HG02970 (cell line): ENCODE data around the gene ZBTB20.
"Not testable (repeated sequence)": the region's sequence is repeated elsewhere in the genome, so short reads cannot be mapped to it uniquely, and the experiment has no call there.

Experiments
- ATAC-seq: cut with Tn5 transposase; IDR thresholded peaks from one replicate; pipeline ENCODE4 v1.9.1; 2021; ENCODE audit warnings: mild to moderate bottlenecking, moderate library complexity, moderate number of reproducible peaks; ENCODE audit not compliant: unreplicated experiment, low FRiP score

The ZBTB20 gene

DNA sequence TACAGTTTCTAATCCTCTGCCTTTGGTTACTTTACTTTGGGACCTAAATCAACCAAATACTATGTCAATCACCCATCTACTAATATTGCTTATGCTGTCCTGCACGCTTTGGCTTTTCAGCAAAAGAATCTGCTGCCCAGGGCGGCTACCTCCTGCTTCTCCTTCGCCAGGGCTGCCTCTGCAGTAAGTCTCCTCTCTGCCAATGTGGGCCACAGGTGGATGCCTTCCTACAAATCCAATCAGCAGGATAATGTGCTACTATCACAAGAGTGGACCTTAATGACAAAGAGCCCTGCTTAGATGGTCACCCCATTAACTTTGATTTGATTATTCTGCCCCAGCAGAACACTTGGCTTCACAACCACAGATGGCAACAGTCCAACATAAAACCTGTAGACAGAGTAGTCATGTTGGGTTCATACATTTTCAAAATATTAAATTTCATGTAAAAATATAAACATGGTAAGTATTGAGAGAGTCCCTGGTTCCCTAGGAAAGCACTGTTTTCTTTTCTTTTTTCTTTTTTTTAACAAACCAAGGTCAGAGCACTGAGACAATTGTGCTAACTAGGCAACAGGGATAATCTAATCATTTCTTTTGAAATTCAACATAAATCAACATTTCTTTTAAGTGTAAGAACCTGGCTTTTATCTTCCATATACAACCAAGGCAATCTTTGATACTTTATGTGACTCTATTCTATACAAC, 298.3 kb downstream of the ZBTB20 start:
- no peak for ATAC-seq

DNA sequence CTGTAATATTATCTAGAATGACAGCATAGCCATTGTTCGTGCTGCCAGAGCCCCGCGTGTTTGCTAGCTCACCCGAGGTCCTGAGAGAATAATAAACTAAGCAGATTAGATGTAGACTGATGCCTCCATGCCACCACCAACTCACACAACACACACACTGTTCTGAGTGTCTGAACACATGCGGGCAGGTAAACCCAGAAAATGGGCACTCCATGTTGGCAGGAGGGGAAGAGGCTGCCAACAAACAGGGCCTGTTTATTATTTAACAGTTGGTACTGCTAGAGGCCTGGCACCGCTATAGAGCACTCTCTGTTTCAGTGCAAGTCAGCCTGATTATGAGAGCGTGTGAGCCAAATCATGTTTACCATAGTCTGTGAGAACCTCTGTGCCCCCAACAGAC, 299.0 kb downstream of the ZBTB20 start:
- no peak for ATAC-seq

- no peak for ATAC-seq
Measured at GRCh38 chr3:114847564-114847963, 299.5 kb downstream of the ZBTB20 start.

DNA sequence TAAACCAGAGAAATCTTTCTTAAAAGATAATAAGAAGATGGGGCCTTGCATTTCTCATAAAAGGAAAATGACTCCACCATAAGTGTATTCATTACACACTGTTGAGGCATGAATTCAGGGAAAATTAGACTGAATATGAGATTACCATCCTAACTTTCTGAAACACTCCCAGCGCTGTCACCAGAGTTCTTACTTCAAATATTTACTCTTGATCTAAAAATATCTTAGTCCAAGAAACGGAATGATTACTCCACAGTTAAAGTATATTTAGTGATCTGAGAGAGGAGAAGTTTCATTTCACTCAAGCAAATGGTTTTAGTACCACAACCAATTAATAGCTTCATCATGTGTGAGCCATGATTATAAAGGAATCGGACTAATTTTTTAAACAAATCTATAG, 300.3 kb downstream of the ZBTB20 start:
- no peak for ATAC-seq

DNA sequence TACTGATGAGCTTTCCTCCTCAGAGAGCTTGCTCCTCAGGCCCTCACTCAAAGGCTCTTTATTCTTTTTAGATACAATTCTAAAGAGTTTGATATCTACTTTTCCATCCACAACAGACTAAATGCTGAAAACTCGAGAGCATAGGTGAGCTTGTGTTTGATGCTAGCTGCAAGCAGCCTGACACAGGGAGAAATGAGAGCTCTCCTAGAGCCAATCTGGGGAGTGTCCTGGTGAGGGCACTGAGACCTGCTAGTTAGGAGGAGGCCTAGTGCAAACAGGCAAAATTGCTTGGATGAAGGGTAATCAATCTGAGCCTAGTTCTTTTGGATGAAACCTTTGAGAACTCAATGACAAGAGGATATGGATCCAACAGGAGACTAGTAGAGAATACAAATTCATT, 300.8 kb downstream of the ZBTB20 start:
- no peak for ATAC-seq

DNA sequence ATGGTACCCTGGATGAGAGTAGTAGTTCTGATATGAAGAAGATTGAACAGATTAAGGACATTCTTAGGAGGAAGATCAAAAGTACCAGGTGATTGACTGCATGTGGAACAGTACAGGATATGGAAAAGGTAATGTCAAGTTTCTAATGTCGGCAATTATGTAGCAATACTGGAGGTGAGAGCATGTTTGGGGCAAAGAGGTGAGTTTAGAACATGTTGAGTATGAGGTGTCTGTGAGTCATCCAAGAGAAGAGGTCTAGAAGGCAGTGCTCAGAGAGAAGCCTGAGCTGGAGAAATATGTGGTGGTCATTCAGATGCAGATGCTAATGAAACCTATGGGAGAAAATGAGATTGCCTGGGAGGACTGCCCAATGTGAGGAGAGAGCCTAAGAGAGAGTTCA, 305.6 kb downstream of the ZBTB20 start:
- no peak for ATAC-seq

DNA sequence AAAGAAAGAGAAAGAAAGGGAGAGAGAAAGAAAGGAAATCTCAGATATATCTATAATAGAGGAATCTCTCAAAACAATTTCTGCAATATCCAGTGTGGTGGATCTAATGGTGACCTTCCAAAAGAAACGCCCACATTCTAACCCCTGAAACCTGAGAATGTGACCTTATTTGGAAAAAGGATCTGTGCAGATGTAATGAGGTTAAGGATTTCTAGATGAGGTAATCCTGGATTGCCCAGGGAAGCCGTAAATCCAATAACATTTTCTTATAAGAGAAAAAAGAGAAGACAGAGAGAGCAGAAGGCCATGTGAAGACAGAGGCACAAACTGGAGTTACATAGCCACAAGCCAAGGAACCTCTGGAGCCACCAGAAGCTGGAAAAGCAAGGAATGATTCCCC, 307.6 kb downstream of the ZBTB20 start:
- ATAC-seq: no peak

DNA sequence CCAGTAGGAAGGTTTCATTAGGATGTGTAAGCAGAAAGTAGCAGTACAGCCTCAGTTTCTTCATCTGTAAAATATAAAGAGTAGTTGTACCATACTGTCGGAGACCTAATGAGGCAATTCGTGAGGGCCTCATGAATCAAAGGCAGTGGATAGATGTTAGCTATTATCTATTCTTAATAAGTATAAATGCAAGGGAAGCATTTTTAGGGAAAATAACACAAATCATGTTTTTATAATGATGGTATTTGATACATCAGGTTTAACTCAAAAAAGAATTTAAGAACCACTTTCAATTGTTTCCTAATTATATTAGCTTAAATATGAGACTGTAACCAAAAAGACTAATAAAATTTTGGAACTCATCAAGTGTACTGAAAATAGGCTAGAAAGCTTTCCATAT, 309.1 kb downstream of the ZBTB20 start:
- ATAC-seq: no peak

- no peak for ATAC-seq
Measured at GRCh38 chr3:114834175-114834940, 312.7 kb downstream of the ZBTB20 start.

DNA sequence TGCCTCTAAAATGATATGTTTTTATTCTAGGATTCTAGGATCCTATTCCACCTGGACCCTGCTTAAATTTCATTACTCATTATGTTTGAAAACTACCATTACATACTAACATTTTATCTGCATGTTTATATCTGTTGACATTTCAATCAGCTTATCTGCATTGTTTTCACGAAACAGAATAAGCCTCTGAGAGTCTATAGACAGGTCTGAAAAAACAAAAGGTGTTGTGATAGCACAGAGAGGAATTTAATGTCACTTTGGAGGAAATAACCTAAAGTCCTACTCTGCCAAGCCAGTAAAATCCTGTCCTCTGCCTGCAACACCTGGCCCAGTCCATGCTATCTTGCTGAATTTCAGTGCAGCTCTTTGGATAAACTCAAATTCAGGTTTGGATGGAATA, 315.2 kb downstream of the ZBTB20 start:
- no peak for ATAC-seq

DNA sequence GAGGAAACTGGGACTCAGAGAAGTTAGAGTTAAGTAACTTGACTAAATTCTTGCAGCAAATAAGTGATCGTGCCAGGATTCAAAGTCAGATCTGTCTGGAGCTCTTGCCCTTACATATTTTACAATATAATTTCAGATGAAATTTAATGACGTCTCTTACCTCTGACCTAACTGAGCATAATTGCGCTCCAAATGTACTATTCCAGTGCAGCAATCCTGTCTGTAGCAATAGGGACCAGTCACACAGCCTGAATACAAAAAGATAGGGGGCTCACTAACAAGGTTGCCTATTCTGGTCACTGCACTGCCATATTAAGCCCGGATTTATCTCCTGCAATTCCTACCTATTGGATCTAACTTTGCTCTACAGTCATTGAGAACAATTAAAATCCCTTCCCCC, 316.4 kb downstream of the ZBTB20 start:
- ATAC-seq: no peak

DNA sequence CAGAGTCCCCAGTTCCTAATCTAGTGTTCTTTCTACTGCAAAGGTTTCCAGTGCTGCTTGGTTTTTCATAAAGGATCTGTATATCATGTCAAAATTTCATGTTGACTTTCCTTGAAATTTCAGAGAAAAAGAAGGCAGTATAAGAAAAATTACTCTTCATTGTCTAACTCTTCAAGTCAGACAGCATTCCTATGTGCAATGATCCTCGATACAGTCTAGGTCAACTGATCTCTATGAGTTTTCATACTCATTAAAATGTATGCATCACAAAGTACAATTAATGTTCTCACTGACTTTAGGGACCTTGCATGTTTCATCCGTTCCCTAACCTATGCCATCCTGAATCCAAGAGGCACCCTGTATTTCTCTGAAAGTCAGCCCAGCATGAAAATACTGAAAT, 317.3 kb downstream of the ZBTB20 start:
- no peak for ATAC-seq

DNA sequence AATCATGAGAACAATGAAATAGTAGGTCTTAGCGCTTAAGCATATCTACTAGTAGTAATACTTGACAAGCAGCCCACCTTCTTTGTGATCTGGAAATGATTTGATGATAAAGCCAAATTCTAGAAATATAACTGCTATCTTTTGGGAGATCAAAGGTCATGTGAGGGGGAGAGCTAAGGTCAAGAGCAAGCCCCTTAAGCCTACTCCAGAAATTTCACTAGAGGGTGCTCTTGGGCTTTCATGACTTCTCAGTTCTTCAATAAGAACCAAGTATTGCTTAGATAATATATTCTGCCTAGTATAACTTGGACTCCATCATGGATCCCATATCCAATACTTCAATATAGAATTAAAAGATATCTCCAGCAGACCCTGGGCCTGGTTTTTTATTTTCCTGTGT, 319.6 kb downstream of the ZBTB20 start:
- no peak for ATAC-seq

- ATAC-seq: no peak
Measured at GRCh38 chr3:114824014-114824413, 323.1 kb downstream of the ZBTB20 start.

GRCh38 chr3:114823061-114823460, 324.0 kb downstream of the ZBTB20 start:
- no peak for ATAC-seq

DNA sequence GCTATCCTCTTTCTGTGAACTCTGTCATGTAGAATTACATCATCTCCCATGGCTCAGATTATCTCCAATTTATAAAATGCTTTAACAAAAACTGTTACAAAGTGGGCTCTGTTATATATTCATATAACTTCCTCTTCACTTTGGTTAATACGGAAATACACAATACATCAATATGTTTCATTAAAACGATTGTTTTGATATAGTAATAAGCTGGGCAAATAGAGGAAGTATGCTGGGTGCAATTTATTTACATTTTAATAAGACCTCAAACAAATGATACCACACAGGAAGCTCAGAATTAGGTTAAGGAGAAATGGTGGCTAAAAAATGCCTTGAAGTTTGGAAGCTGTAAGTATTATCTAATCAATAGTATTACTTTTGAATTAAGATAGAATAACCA, 331.0 kb downstream of the ZBTB20 start:
- no peak for ATAC-seq

- not testable (repeated sequence) for ATAC-seq
Measured at GRCh38 chr3:114812541-114813238, 334.4 kb downstream of the ZBTB20 start.

GRCh38 chr3:114809668-114810413, 337.2 kb downstream of the ZBTB20 start:
- ATAC-seq: peak; percentile 99

GRCh38 chr3:114804099-114804498, 343.0 kb downstream of the ZBTB20 start:
- ATAC-seq: no peak

- no peak for ATAC-seq
Measured at GRCh38 chr3:114803042-114803695, 343.9 kb downstream of the ZBTB20 start.
